ENCODE measurements around the gene CTXND1.

The CTXND1 gene

DNA sequence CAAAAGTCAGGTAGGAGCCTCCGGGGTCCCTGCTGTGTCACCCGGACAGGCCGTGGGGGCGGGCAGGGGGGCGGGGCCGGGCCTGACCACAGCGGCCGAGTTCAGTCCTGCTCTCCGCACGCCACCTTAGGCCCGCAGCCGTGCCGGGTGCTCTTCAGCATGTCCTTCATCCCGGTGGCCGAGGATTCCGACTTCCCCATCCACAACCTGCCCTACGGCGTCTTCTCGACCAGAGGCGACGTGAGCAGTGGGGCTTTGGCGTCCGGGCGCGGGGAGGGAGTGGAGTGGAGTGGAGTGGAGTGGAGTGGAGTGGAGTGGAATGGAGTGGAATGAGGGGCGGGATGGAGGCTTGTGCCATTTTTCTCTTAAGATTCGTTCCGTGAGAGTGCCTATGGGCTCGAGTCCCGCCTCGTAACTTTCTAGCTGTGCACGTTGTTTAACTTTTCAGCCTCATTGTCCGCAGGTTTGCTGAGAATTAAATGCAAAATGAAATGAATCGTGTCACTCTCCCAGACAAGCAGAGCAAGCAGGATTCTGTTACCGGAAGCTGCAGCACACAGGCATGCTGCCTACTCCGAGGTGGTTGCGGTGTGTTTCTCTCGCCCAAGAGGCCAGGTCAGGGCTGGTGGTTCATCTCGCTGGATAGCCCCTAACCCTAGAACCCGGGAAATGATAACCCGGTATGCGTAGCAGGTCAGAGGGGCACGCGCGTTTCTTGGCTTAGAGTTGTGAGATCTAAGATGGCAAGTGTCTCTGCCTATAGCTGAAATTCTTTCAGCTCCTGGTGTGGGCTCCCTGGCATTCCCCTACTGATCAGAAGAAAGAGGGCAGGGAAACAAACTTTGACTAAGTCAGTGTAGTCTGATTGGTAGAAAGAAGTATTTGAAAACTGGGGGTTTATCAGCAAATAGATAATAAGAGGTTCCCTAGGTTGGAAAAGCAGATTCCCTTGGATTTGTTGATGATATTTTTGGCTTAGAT lies 98.8 kb downstream of the CTXND1 start, which contains the start of gene FAH (continued):
- TF ChIP-seq PRDM2 (tag by site-specific recombination; IDR thresholded peaks at IDR 0.05; ENCODE audit: borderline replicate concordance) (no peak), ZNF571 (tag by site-specific recombination; IDR thresholded peaks at IDR 0.05) (no peak), SCRT2 (tag by site-specific recombination; IDR thresholded peaks at IDR 0.05) (no peak), ZNF785 (tag by site-specific recombination; IDR thresholded peaks at IDR 0.05) (0 out of 2 replicates have a peak, but pooled peaks have one; percentile 30), KLF8 (tag by site-specific recombination; IDR thresholded peaks at IDR 0.05) (peak; percentile 75; the same call in 1 of the 2 replicates), ZNF394 (tag by site-specific recombination; IDR thresholded peaks at IDR 0.05; ENCODE audit: borderline replicate concordance) (no peak), ZNF510 (tag by site-specific recombination; IDR thresholded peaks at IDR 0.05; ENCODE audit: insufficient replicate concordance) (no peak), EGR2 (tag by site-specific recombination; IDR thresholded peaks at IDR 0.05; ENCODE audit: low read depth) (no peak), ZNF112 (tag by site-specific recombination; IDR thresholded peaks at IDR 0.05) (no peak), ZNF16 (tag by site-specific recombination; IDR thresholded peaks at IDR 0.05; ENCODE audit: low read depth) (no peak), YY1 (tag by site-specific recombination; IDR thresholded peaks at IDR 0.05) (peak; percentile 46; the same call in 1 of the 2 replicates), ZNF121 (tag by site-specific recombination; IDR thresholded peaks at IDR 0.05) (no peak; the same call in 1 of the 2 replicates), WT1 (tag by site-specific recombination; IDR thresholded peaks at IDR 0.05) (0 out of 2 replicates have a peak, but pooled peaks have one; percentile 17), ZNF701 (tag by site-specific recombination; IDR thresholded peaks at IDR 0.05) (no peak), ZNF76 (tag by site-specific recombination; IDR thresholded peaks at IDR 0.05; ENCODE audit: borderline replicate concordance, low read depth) (no peak), ZFP3 (tag by site-specific recombination; IDR thresholded peaks at IDR 0.05; ENCODE audit: low read depth) (no peak), IKZF3 (tag by site-specific recombination; IDR thresholded peaks at IDR 0.05) (no peak), ZNF146 (tag by site-specific recombination; IDR thresholded peaks at IDR 0.05) (no peak), ZNF19 (tag by site-specific recombination; IDR thresholded peaks at IDR 0.05; ENCODE audit: low read depth) (no peak), KLF1 (tag by site-specific recombination; IDR thresholded peaks at IDR 0.05) (0 out of 2 replicates have a peak, but pooled peaks have one; percentile 12), MZF1 (tag by site-specific recombination; IDR thresholded peaks at IDR 0.05; ENCODE audit: borderline replicate concordance) (no peak), BCL11A (tag by site-specific recombination; IDR thresholded peaks at IDR 0.05; ENCODE audit: low read depth) (0 out of 2 replicates have a peak, but pooled peaks have one; percentile 10), ZNF529 (tag by site-specific recombination; IDR thresholded peaks at IDR 0.05; ENCODE audit: insufficient replicate concordance) (no peak)
- TF ChIP-seq, protein P1, sequence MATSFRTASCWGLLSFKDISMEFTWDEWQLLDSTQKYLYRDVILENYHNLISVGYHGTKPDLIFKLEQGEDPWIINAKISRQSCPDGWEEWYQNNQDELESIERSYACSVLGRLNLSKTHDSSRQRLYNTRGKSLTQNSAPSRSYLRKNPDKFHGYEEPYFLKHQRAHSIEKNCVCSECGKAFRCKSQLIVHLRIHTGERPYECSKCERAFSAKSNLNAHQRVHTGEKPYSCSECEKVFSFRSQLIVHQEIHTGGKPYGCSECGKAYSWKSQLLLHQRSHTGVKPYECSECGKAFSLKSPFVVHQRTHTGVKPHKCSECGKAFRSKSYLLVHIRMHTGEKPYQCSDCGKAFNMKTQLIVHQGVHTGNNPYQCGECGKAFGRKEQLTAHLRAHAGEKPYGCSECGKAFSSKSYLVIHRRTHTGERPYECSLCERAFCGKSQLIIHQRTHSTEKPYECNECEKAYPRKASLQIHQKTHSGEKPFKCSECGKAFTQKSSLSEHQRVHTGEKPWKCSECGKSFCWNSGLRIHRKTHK (tag by site-specific recombination; IDR thresholded peaks at IDR 0.05): no peak
- TF ChIP-seq, protein P2, sequence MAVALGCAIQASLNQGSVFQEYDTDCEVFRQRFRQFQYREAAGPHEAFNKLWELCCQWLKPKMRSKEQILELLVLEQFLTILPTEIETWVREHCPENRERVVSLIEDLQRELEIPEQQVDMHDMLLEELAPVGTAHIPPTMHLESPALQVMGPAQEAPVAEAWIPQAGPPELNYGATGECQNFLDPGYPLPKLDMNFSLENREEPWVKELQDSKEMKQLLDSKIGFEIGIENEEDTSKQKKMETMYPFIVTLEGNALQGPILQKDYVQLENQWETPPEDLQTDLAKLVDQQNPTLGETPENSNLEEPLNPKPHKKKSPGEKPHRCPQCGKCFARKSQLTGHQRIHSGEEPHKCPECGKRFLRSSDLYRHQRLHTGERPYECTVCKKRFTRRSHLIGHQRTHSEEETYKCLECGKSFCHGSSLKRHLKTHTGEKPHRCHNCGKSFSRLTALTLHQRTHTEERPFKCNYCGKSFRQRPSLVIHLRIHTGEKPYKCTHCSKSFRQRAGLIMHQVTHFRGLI (tag by site-specific recombination; IDR thresholded peaks at IDR 0.05): no peak
- TF ChIP-seq, protein P3, sequence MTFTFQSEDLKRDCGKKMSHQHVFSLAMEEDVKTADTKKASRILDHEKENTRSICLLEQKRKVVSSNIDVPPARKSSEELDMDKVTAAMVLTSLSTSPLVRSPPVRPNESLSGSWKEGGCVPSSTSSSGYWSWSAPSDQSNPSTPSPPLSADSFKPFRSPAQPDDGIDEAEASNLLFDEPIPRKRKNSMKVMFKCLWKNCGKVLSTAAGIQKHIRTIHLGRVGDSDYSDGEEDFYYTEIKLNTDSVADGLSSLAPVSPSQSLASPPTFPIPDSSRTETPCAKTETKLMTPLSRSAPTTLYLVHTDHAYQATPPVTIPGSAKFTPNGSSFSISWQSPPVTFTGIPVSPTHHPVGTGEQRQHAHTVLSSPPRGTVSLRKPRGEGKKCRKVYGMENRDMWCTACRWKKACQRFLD (tag by site-specific recombination; IDR thresholded peaks at IDR 0.05): no peak
- TF ChIP-seq, protein P4, sequence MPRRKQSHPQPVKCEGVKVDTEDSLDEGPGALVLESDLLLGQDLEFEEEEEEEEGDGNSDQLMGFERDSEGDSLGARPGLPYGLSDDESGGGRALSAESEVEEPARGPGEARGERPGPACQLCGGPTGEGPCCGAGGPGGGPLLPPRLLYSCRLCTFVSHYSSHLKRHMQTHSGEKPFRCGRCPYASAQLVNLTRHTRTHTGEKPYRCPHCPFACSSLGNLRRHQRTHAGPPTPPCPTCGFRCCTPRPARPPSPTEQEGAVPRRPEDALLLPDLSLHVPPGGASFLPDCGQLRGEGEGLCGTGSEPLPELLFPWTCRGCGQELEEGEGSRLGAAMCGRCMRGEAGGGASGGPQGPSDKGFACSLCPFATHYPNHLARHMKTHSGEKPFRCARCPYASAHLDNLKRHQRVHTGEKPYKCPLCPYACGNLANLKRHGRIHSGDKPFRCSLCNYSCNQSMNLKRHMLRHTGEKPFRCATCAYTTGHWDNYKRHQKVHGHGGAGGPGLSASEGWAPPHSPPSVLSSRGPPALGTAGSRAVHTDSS (tag by site-specific recombination; IDR thresholded peaks at IDR 0.05): no peak

All from HEK293 (cell line).